H1 (cell line): ENCODE measurements around the gene PSD. TPM values are rescaled to one million over a fixed set of nuclear protein-coding genes. Genes with fewer than 3 reads are reported as not detected.

Source experiments
- CTCF ChIA-PET: fragments of 300-600 bp; sonication (Branson Sonifier 250); formaldehyde crosslinking; loops from one replicate; lab custom pipeline; 2021; ENCODE audit not compliant: partially characterized antibody; lab: Charles Lee
- POLR2A ChIA-PET: fragments of 300-600 bp; sonication (Branson Sonifier 250); formaldehyde crosslinking; loops from one replicate; lab custom pipeline; 2021; ENCODE audit warnings: inconsistent platforms; ENCODE audit not compliant: partially characterized antibody; lab: Charles Lee
- DNase-seq, 2 experiments: peaks; one replicate each; pipeline versions ENCODE4 v3.0.0 to v3.0.0-alpha.2; 2010 to 2022; ENCODE audit warnings: low spot score in 2 of 2, low read depth in 1 of 2, mixed read lengths in 1 of 2
- FAIRE-seq: peaks from 2 replicates; lab custom pipeline; 2011; peaks lifted over from hg19 to GRCh38; lab: Jason Lieb, UNC
- H2AFZ ChIP-seq: 2 replicates; pipeline ENCODE4 v1.8.1; 2012; ENCODE audit warnings: low read length, inconsistent platforms
- H2AK5ac ChIP-seq: 2 replicates; pipeline ENCODE4 v1.6.1; 2013; ENCODE audit warnings: low read depth, low read length
- H2BK120ac ChIP-seq: replicated peaks from 2 replicates; pipeline ENCODE3; 2013; ENCODE audit warnings: low read depth, low read length, inconsistent platforms
- H2BK12ac ChIP-seq: 2 replicates; pipeline ENCODE4 v1.6.1; 2013; ENCODE audit warnings: low read depth, low read length
- H2BK15ac ChIP-seq: 2 replicates; pipeline ENCODE4 v1.6.1; 2013; ENCODE audit warnings: low read length
- H2BK20ac ChIP-seq: 2 replicates; pipeline ENCODE4 v1.6.1; 2013; ENCODE audit warnings: low read length
- H2BK5ac ChIP-seq: 2 replicates; pipeline ENCODE4 v1.6.1; 2013; ENCODE audit warnings: low read depth, low read length
- H3K14ac ChIP-seq: 2 replicates; pipeline ENCODE4 v1.6.1; 2013; ENCODE audit warnings: inconsistent platforms; ENCODE audit not compliant: insufficient read length
- H3K18ac ChIP-seq: 2 replicates; pipeline ENCODE4 v1.6.1; 2013; ENCODE audit warnings: low read length; ENCODE audit errors: extremely low read depth
- H3K23ac ChIP-seq: 2 replicates; pipeline ENCODE4 v1.6.1; 2013; ENCODE audit warnings: inconsistent platforms; ENCODE audit not compliant: insufficient read length
- H3K23me2 ChIP-seq: 2 replicates; pipeline ENCODE4 v1.6.1; 2013; ENCODE audit warnings: low read depth, low read length
- H3K27ac ChIP-seq: 2 replicates; pipeline ENCODE4 v1.6.1; 2011; ENCODE audit warnings: low read depth, low read length, inconsistent platforms
- H3K27me3 ChIP-seq, 4 experiments: replicated peaks in 1 of 4; 1 replicate in 1 of 4; 2 replicates in 3 of 4; pipeline versions ENCODE4 v1.6.1 to v1.8.1; 2011 to 2013; ENCODE audit warnings: low read length in 3 of 4, mild to moderate bottlenecking in 3 of 4, inconsistent platforms in 2 of 4, mixed read lengths in 2 of 4, moderate library complexity in 1 of 4; ENCODE audit not compliant: control insufficient read depth in 3 of 4, insufficient read depth in 3 of 4; ENCODE audit errors: extremely low read depth in 1 of 4
- H3K36me3 ChIP-seq, 4 experiments: 2 replicates each; pipeline versions ENCODE4 v1.6.1 to v1.8.1; 2011 to 2013; ENCODE audit warnings: mild to moderate bottlenecking in 4 of 4, low read length in 3 of 4, moderate library complexity in 2 of 4, control low read depth in 1 of 4, inconsistent platforms in 1 of 4; ENCODE audit not compliant: insufficient read depth in 4 of 4, control insufficient read depth in 2 of 4
- H3K4ac ChIP-seq: replicated peaks from 2 replicates; pipeline ENCODE3; 2013; ENCODE audit warnings: low read length, low read depth, mixed read lengths, inconsistent platforms; ENCODE audit not compliant: insufficient read length
- H3K4me1 ChIP-seq, 4 experiments: replicated peaks in 1 of 4; 1 replicate in 1 of 4; 2 replicates in 3 of 4; pipeline versions ENCODE4 v1.6.1 to v1.8.1; 2011 to 2013; ENCODE audit warnings: low read length in 3 of 4, inconsistent platforms in 2 of 4, mixed read lengths in 1 of 4; ENCODE audit not compliant: insufficient read depth in 4 of 4, control insufficient read depth in 3 of 4
- H3K4me2 ChIP-seq, 2 experiments: 2 replicates each; pipeline versions ENCODE4 v1.6.1 to v1.8.1; 2011 to 2013; ENCODE audit warnings: low read depth in 2 of 2, low read length in 2 of 2, control low read depth in 1 of 2, inconsistent platforms in 1 of 2, mild to moderate bottlenecking in 1 of 2; ENCODE audit not compliant: insufficient read depth in 1 of 2
- H3K4me3 ChIP-seq, 4 experiments: fragments of 200-600, 300-600 bp in 1 of 4; sonication (generic), shearing (Covaris generic), sonication (Bioruptor Twin) in 1 of 4; 2 replicates each; pipeline versions ENCODE4 v1.5.1 to v1.8.1; 2011 to 2016; ENCODE audit warnings: low read length in 4 of 4, low read depth in 3 of 4, control low read depth in 2 of 4, inconsistent platforms in 2 of 4, mild to moderate bottlenecking in 2 of 4, mixed read lengths in 1 of 4, moderate library complexity in 1 of 4; ENCODE audit not compliant: insufficient read depth in 2 of 4; ENCODE audit errors: extremely low read depth in 1 of 4
- H3K56ac ChIP-seq: replicated peaks from 2 replicates; pipeline ENCODE3; 2013; ENCODE audit warnings: low read depth, mild to moderate bottlenecking, mixed read lengths, low read length, inconsistent platforms; ENCODE audit not compliant: insufficient read length
- H3K79me1 ChIP-seq: 2 replicates; pipeline ENCODE4 v1.6.1; 2013; ENCODE audit warnings: low read depth, low read length, control low read depth
- H3K79me2 ChIP-seq, 2 experiments: 2 replicates each; pipeline versions ENCODE4 v1.6.1 to v1.8.1; 2012 to 2013; ENCODE audit warnings: low read length in 2 of 2, mild to moderate bottlenecking in 2 of 2, inconsistent platforms in 1 of 2; ENCODE audit not compliant: insufficient read depth in 2 of 2, control insufficient read depth in 1 of 2
- H3K9ac ChIP-seq, 4 experiments: replicated peaks in 1 of 4; 1 replicate in 1 of 4; 2 replicates in 3 of 4; pipeline versions ENCODE4 v1.6.1 to v1.8.1; 2011 to 2013; ENCODE audit warnings: low read depth in 3 of 4, low read length in 3 of 4, control low read depth in 2 of 4, mild to moderate bottlenecking in 2 of 4, moderate library complexity in 2 of 4, inconsistent platforms in 1 of 4; ENCODE audit errors: extremely low read depth in 1 of 4
- H3K9me3 ChIP-seq, 2 experiments: 2 replicates each; pipeline versions ENCODE4 v1.6.1 to v1.8.1; 2012 to 2013; ENCODE audit warnings: mild to moderate bottlenecking in 2 of 2, moderate library complexity in 2 of 2, control low read depth in 1 of 2, inconsistent platforms in 1 of 2, low read depth in 1 of 2, low read length in 1 of 2, mixed read lengths in 1 of 2; ENCODE audit not compliant: insufficient read depth in 2 of 2
- H4K20me1 ChIP-seq, 2 experiments: replicated peaks in 1 of 2; 2 replicates each; pipeline versions ENCODE3 to v1.8.1; 2011 to 2013; ENCODE audit warnings: inconsistent platforms in 2 of 2, low read length in 2 of 2, mild to moderate bottlenecking in 1 of 2; ENCODE audit not compliant: insufficient read depth in 2 of 2, control insufficient read depth in 1 of 2
- H4K5ac ChIP-seq: 2 replicates; pipeline ENCODE4 v1.6.1; 2013; ENCODE audit warnings: low read length, low read depth, mixed read lengths, inconsistent platforms; ENCODE audit not compliant: insufficient read length
- H4K8ac ChIP-seq: 2 replicates; pipeline ENCODE4 v1.8.0; 2013; ENCODE audit warnings: mild to moderate bottlenecking, moderate library complexity, low read length, inconsistent platforms; ENCODE audit not compliant: insufficient read depth; ENCODE audit errors: extremely low read depth
- H4K91ac ChIP-seq: replicated peaks from 2 replicates; pipeline ENCODE3; 2013; ENCODE audit warnings: low read length, mixed read lengths, inconsistent platforms; ENCODE audit not compliant: insufficient read length
- ASH2L ChIP-seq: fragments of 200-600, 300-600 bp; sonication (generic); IDR thresholded peaks from one replicate; pipeline ENCODE4 v1.7.1; 2017; ENCODE audit warnings: low read length
- ATF2 ChIP-seq: IDR thresholded peaks from 2 replicates; pipeline ENCODE4 v1.6.1; 2012; ENCODE audit warnings: low read length, inconsistent platforms
- ATF3 ChIP-seq: IDR thresholded peaks from 2 replicates; pipeline ENCODE4 v1.6.1; 2011; ENCODE audit warnings: low read depth, mild to moderate bottlenecking, low read length; ENCODE audit not compliant: insufficient read depth
- GTF2F1 ChIP-seq: IDR thresholded peaks from 2 replicates; pipeline ENCODE4 v1.6.1; 2012; ENCODE audit warnings: low read depth, low read length, improper control_type of control experiment, borderline replicate concordance
- SIN3A ChIP-seq, 2 experiments: IDR thresholded peaks in 1 of 2; conservative IDR thresholded peaks in 1 of 2; 2 replicates each; pipeline ENCODE4 v1.6.1; 2011 to 2012; ENCODE audit warnings: low read length in 2 of 2, improper control_type of control experiment in 1 of 2, low read depth in 1 of 2, mild to moderate bottlenecking in 1 of 2
- SP1 ChIP-seq: IDR thresholded peaks from 2 replicates; pipeline ENCODE4 v1.6.1; 2011; ENCODE audit warnings: low read depth, low read length
- SRF ChIP-seq: IDR thresholded peaks from 2 replicates; pipeline ENCODE4 v1.6.1; 2011; ENCODE audit warnings: mild to moderate bottlenecking, low read depth, low read length, moderate library complexity
- TAF7 ChIP-seq: optimal IDR thresholded peaks from 2 replicates; pipeline ENCODE3; 2011; ENCODE audit warnings: low read depth, mild to moderate bottlenecking, inconsistent platforms, low read length, moderate library complexity, borderline replicate concordance
- TBP ChIP-seq: IDR thresholded peaks from 2 replicates; pipeline ENCODE4 v1.6.1; 2011; ENCODE audit warnings: low read depth, low read length, improper control_type of control experiment
- WGBS, 2 experiments: shearing (Covaris generic) in 1 of 2; methylation state at CpG; one replicate each; pipeline versions ENCODE4 v1.1.6 to v1.1.7; 2013 to 2015; ENCODE audit warnings: low lambda C conversion rate in 2 of 2, mixed read lengths in 2 of 2, inconsistent platforms in 1 of 2, low coverage in 1 of 2, missing lambda C conversion rate in 1 of 2; ENCODE audit not compliant: insufficient replicate concordance in 2 of 2, insufficient coverage in 1 of 2, insufficient read length in 1 of 2; ENCODE audit errors: extremely low coverage in 1 of 2, missing lambda C conversion rate in 1 of 2; 5-methylcytosine and 5-hydroxymethylcytosine counted together
- polyA plus RNA-seq, 7 experiments: library from polyadenylated mRNA; depleted of rRNA in 3 of 7; stranded (reverse) in 5 of 7; unstranded in 2 of 7; fragments of >200 nt in 5 of 7; fragments of 200-250 nt in 2 of 7; gene quantifications; 1 replicate in 5 of 7; 2 replicates in 1 of 7; 4 replicates in 1 of 7; pipeline versions ENCODE4 v1.2.1 to v1.2.3, GENCODE V29; 2011 to 2013; ENCODE audit warnings: missing spikeins in 2 of 7, mixed read lengths in 2 of 7
- total RNA-seq: library from RNA; stranded (reverse); fragmentation: NEBNext Ultra II Directional; extraction: Animal tissue kit (Norgen Biotek cat#: 25700); gene quantifications from 2 replicates; pipeline ENCODE4 v1.2.1, GENCODE V29; 2021

PSD gene
- total and polyA plus RNA-seq, 2 of the 8 experiments (the other 6 are each of a cell fraction or from before 2014, with no cell fraction given): 5.4 to 6.0 TPM

- Histone ChIP-seq H4K5ac (no peak overlapping the region), H4K8ac (no peak overlapping the region), H3K23ac (no peak overlapping the region), H3K27ac (no peak overlapping the region), H3K36me3 (peaks cover 0 to 24% (median 4%) of the 10 kb centered on the region in 4 experiments; a peak in 5 of 8 replicates), H3K23me2 (peaks cover 2% of the 10 kb centered on the region; the same call in 1 of the 2 replicates), H2BK15ac (0 out of 2 replicates have a peak overlapping the region, but pooled peaks have one; percentile 72), H3K4me1 (peaks cover 8 to 29% (median 18%) of the 10 kb centered on the region in 4 experiments), H3K4me2 (no peak overlapping the region), H3K18ac (no peak overlapping the region; the same call in none of the 2 replicates), H3K79me1 (peaks cover under 1% of the 10 kb centered on the region; the same call in 1 of the 2 replicates), H3K14ac (no peak overlapping the region), H2AK5ac (0 out of 2 replicates have a peak overlapping the region, but pooled peaks have one; percentile 13), H4K20me1 (no peaks in the 10 kb centered on the region), H3K4me3 (no peak overlapping the region), H2BK5ac (no peak overlapping the region), H3K27me3 (peaks cover 0 to 5% (median 0%) of the 10 kb centered on the region in 4 experiments; a peak in 1 of 7 replicates), H3K4ac (no peak overlapping the region), H2BK120ac (no peak overlapping the region), H2AFZ (no peak overlapping the region), H3K56ac (no peak overlapping the region), H2BK12ac (no peak overlapping the region), H2BK20ac (peak overlapping the region; percentile 80; the same call in 1 of the 2 replicates), H4K91ac (peak overlapping the region; percentile 38), H3K9me3 (no peaks in the 10 kb centered on the region), H3K9ac (no peak overlapping the region), H3K79me2 (peaks cover 0 to 3% of the 10 kb centered on the region in 2 experiments; a peak in 1 of 4 replicates)
- no peak for TF ChIP-seq SRF
- no peak for TF ChIP-seq SP1
- TF ChIP-seq GTF2F1: no peak
- TF ChIP-seq TAF7: no peak
- no peak for TF ChIP-seq ATF2
- TF ChIP-seq ATF3: no peak
- TF ChIP-seq TBP: no peak
- no peak for TF ChIP-seq ASH2L
- no peak for TF ChIP-seq SIN3A (conservative IDR thresholded peaks at IDR 0.05 in 1 of 2, IDR thresholded peaks at IDR 0.05 in 1 of 2; ENCODE audit: low read depth in 1 of 2, low read length in 2 of 2)
- 92% methylated on average over 9 of the region's 9 CpGs; no CpG with 5 or more reads in 1 of the 2 experiments for WGBS, 2 experiments
- ChIA-PET POLR2A (interaction anchor here (1.3 to 5.7 kb wide), 2 partner anchors 13 to 36 kb away, joined by 3 to 41 read pairs; partner anchors contain the start of gene FBXL15), CTCF (interaction anchor here (0.9 to 2.6 kb wide), 6 partner anchors 16 to 227 kb away, joined by 3 to 9 read pairs (median 3); no protein-coding TSS in a partner anchor)
- no peak for DNase-seq
- FAIRE-seq: no peak
Observed at GRCh38 chr10:102457591-102458150, 39.1 kb upstream of the PSD start.
